ENCODE results near the gene GLI3.

DNA sequence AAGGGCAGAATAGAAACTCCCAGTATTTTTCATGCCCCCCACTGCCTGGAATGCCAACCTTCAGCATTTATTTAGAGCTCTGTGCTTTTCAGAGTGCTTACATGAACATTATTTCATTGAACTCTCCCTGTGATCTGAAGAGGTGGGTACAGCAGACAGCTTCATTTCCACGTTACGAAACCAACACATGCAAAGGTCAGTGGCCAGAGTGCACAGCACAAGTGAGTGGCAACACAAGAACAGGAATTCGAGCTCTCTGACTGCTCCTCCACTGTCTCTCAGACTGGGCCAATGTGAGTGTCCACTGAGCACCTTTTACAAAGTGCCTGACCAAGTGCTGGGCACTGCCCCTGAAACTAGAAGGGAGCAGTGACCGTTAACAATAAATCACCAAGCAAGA, 162.9 kb downstream of the GLI3 start:
- TF ChIP-seq EZH2 (IDR thresholded peaks at IDR 0.05) (no peak), EZH2phosphoT487 (IDR thresholded peaks at IDR 0.05) (no peak)
- TF ChIP-seq, protein P1, sequence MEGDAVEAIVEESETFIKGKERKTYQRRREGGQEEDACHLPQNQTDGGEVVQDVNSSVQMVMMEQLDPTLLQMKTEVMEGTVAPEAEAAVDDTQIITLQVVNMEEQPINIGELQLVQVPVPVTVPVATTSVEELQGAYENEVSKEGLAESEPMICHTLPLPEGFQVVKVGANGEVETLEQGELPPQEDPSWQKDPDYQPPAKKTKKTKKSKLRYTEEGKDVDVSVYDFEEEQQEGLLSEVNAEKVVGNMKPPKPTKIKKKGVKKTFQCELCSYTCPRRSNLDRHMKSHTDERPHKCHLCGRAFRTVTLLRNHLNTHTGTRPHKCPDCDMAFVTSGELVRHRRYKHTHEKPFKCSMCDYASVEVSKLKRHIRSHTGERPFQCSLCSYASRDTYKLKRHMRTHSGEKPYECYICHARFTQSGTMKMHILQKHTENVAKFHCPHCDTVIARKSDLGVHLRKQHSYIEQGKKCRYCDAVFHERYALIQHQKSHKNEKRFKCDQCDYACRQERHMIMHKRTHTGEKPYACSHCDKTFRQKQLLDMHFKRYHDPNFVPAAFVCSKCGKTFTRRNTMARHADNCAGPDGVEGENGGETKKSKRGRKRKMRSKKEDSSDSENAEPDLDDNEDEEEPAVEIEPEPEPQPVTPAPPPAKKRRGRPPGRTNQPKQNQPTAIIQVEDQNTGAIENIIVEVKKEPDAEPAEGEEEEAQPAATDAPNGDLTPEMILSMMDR (IDR thresholded peaks at IDR 0.05), result no peak

Data from neural progenitor cell (in vitro differentiated cells).